Measurements from ENCODE around the gene MYO1G. TPM values are rescaled to one million over a fixed set of nuclear protein-coding genes. Genes with fewer than 3 reads are reported as not detected.

MYO1G gene
- total and polyA plus RNA-seq, 10 of the 15 experiments (the other 5 are each of a cell fraction or from before 2014, with no cell fraction given): 1.8 to 232 (median 134) TPM

- no peak for TF ChIP-seq WRNIP1 (IDR thresholded peaks at IDR 0.05; ENCODE audit: borderline replicate concordance, low read depth, low read length)
- TF ChIP-seq NR2C2 (IDR thresholded peaks at IDR 0.05; ENCODE audit: borderline replicate concordance, control insufficient read depth, insufficient read length, low read depth): no peak
- no peak for TF ChIP-seq FOS (IDR thresholded peaks at IDR 0.05; ENCODE audit: borderline replicate concordance, extremely low read depth, insufficient read length)
- TF ChIP-seq POLR2A (IDR thresholded peaks at IDR 0.05; ENCODE audit: low read depth, low read length): no peak
- no peak for TF ChIP-seq NFYA (IDR thresholded peaks at IDR 0.05; ENCODE audit: borderline replicate concordance, low read depth, low read length)
- TF ChIP-seq ZBED1 (IDR thresholded peaks at IDR 0.05; ENCODE audit: borderline replicate concordance): no peak
- no peak for TF ChIP-seq ELK1 (IDR thresholded peaks at IDR 0.05; ENCODE audit: low read depth, low read length)
Observed at GRCh38 chr7:44990109-44991023, 11.6 kb upstream of the MYO1G start (continued).

- no peak for FAIRE-seq
Observed at GRCh38 chr7:44989132-44989531, 10.3 kb upstream of the MYO1G start.

More at GRCh38 chr7:44989132-44989531, 10.3 kb upstream of the MYO1G start:
- ChIA-PET CTCF (interaction anchor here (0.6 to 2.7 kb wide), 3 partner anchors 15 to 33 kb away, joined by 3 to 15 read pairs (median 3); no protein-coding TSS in a partner anchor), RAD21 (ENCODE audit: unreplicated experiment) (interaction anchor here (1.1 to 1.7 kb wide), 3 partner anchors 11 to 146 kb away, joined by 3 to 7 read pairs (median 4); partner anchors contain the start of gene CCM2), SMC1A (ENCODE audit: uncharacterized antibody, unreplicated experiment) (interaction anchor here (0.7 to 1.5 kb wide), 5 partner anchors 10 to 34 kb away, joined by 3 to 6 read pairs (median 4); no protein-coding TSS in a partner anchor), POLR2A (interaction anchor here (0.6 to 16.1 kb wide), 4 partner anchors 8 to 48 kb away, joined by 3 to 280 read pairs (median 10); partner anchors contain the start of gene CCM2)
- peaks cover 31% of the 10 kb centered on the region for H3K79me2 ChIP-seq (ENCODE audit: control insufficient read depth, insufficient read depth, low read length)
- no TSS peak for BruUV-seq (replicated peaks)
- H4K20me1 ChIP-seq (ENCODE audit: control insufficient read depth, insufficient read depth): peaks cover 3% of the 10 kb centered on the region; the same call in 1 of the 2 replicates
- in situ Hi-C loops (cut with MboI): no loop called here
- intact Hi-C loops (cut with micrococcal nuclease; ENCODE audit: unreplicated experiment): no loop called here
- ATAC-seq (no peak), DNase-seq (ENCODE audit: low read depth, low spot score) (no peak)
- no peak for TF ChIP-seq ETV6 (conservative IDR thresholded peaks at IDR 0.05 in 1 of 2, IDR thresholded peaks at IDR 0.05 in 1 of 2; ENCODE audit: borderline replicate concordance in 1 of 2, low read depth in 1 of 2)
- no peak for TF ChIP-seq NRF1 (conservative IDR thresholded peaks at IDR 0.05; ENCODE audit: low read depth, low read length)
- no peak for TF ChIP-seq BACH1 (IDR thresholded peaks at IDR 0.05; ENCODE audit: borderline replicate concordance)
- TF ChIP-seq NFYB (IDR thresholded peaks at IDR 0.05; ENCODE audit: insufficient read depth, low read depth, low read length): no peak
- no peak for TF ChIP-seq SUZ12 (IDR thresholded peaks at IDR 0.05; ENCODE audit: unreplicated experiment)
- no peak for TF ChIP-seq TAF1 (IDR thresholded peaks at IDR 0.05; ENCODE audit: borderline replicate concordance, low read depth, low read length)
- no peak for TF ChIP-seq YBX1 (IDR thresholded peaks at IDR 0.05)
- TF ChIP-seq RAD51 (IDR thresholded peaks at IDR 0.05): no peak
- no peak for TF ChIP-seq PKNOX1 (IDR thresholded peaks at IDR 0.05)
- no peak for TF ChIP-seq HDAC2 (IDR thresholded peaks at IDR 0.05)
- TF ChIP-seq POU2F2 (IDR thresholded peaks at IDR 0.05; ENCODE audit: borderline replicate concordance, low read depth, low read length): no peak
- no peak overlapping the region for H3K4me2 ChIP-seq (ENCODE audit: control insufficient read depth, insufficient read depth)
- peaks cover 11% of the 10 kb centered on the region for H3K4me1 ChIP-seq (ENCODE audit: control insufficient read depth, insufficient read depth, low read length)
- WGBS (ENCODE audit: insufficient coverage, insufficient replicate concordance, low lambda C conversion rate, missing lambda C conversion rate): 94% methylated on average over 3 of the region's 3 CpGs
- H3K27me3 ChIP-seq (replicated peaks in 1 of 2; ENCODE audit: control insufficient read depth in 2 of 2, insufficient read depth in 2 of 2, low read length in 1 of 2): no peaks in the 10 kb centered on the region
- H3K4me3 ChIP-seq: no peak overlapping the region
- no peaks in the 10 kb centered on the region for H3K9me3 ChIP-seq (replicated peaks; ENCODE audit: control insufficient read depth, insufficient read depth, low read length)
- H3K9ac ChIP-seq (ENCODE audit: control insufficient read depth, insufficient read depth, low read length): no peak overlapping the region
- H3K27ac ChIP-seq (ENCODE audit: control insufficient read depth, insufficient read depth): no peak overlapping the region
- H3K36me3 ChIP-seq (ENCODE audit: control insufficient read depth in 2 of 2, insufficient read depth in 2 of 2, low read length in 1 of 2): peaks cover 7 to 8% of the 10 kb centered on the region in 2 experiments
- no peak overlapping the region for H2AFZ ChIP-seq (ENCODE audit: control insufficient read depth, low read depth, low read length)

Data from GM12878 (cell line).